ENCODE data around the gene DLGAP1. TPM values are rescaled to one million over a fixed set of nuclear protein-coding genes. Genes with fewer than 3 reads are reported as not detected.
A peak's percentile ranks its signal among the peaks of the same experiment; 100 is the strongest.

The DLGAP1 gene
- total and polyA plus RNA-seq, 2 experiments from 2014 or later, result 0.13 to 0.22 TPM

DNA sequence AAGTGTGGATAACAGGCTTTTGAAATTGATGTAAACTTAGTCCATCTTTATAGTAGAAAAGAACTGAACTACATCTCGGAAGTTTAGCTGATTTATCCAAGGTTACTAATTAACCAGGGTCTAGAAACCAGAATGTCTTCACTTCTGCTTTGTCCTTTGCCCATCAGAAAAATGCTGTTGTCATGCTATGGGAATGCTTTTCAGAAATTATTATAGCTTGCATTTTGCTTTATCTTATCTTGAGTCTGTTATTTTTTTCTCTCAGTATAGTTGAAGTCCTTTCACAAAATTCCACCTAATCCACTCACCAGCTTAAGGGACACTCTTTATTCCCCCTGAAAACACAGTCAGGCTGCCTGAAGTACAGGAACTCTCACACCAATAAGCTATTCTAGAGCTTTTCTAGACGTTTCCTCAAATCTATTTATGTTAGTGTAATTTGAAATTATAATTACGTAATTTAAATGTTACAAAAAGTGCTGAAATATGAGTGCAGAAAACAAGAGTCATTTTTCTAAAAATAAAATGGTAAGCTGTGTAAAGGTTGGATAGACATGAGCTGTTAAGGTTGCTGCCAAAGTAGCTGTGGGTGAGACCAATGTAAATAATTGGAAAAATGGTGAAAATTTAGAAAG is 548.9 kb downstream of the DLGAP1 start:
- in situ Hi-C loops (cut with MboI), result no loop called here
- no peak for DNase-seq
- Histone ChIP-seq H3K9me2 (ENCODE audit: insufficient read depth) (no peaks in the 10 kb centered on the region), H3K79me2 (ENCODE audit: insufficient read depth) (no peaks in the 10 kb centered on the region), H3F3A (ENCODE audit: insufficient read depth) (peaks cover 18% of the 10 kb centered on the region), H3K27me3 (replicated peaks; ENCODE audit: insufficient read depth) (no peaks in the 10 kb centered on the region), H3K27ac (no peak overlapping the region), H3K9ac (no peak overlapping the region), H3K4me1 (ENCODE audit: insufficient read depth) (peaks cover 25% of the 10 kb centered on the region), H3K4me2 (ENCODE audit: unreplicated experiment) (no peak overlapping the region), H3K4me3 (no peak overlapping the region), H2AFZ (peak overlapping the region; percentile 22; the same call in 1 of the 2 replicates), H3K36me3 (ENCODE audit: low read depth) (no peaks in the 10 kb centered on the region), H3K9me3 (ENCODE audit: low read depth) (no peaks in the 10 kb centered on the region), H4K20me1 (ENCODE audit: insufficient read depth) (no peaks in the 10 kb centered on the region)
- TF ChIP-seq EZH2phosphoT487 (IDR thresholded peaks at IDR 0.05; ENCODE audit: insufficient read depth, low read depth), result no peak
- TF ChIP-seq EZH2 (IDR thresholded peaks at IDR 0.05; ENCODE audit: insufficient read depth, poor library complexity, severe bottlenecking), result no peak
- WGBS, 2 experiments (ENCODE audit: low coverage in 1 of 2, low lambda C conversion rate in 2 of 2, missing lambda C conversion rate in 2 of 2), result 66% methylated on average over 3 of the region's 3 CpGs

- Histone ChIP-seq H3F3A (ENCODE audit: insufficient read depth) (peaks cover 18% of the 10 kb centered on the region), H3K36me3 (ENCODE audit: low read depth) (no peaks in the 10 kb centered on the region), H2AFZ (peak overlapping the region; percentile 7), H3K4me2 (ENCODE audit: unreplicated experiment) (peak overlapping the region; percentile 40), H3K9me3 (ENCODE audit: low read depth) (no peaks in the 10 kb centered on the region), H4K20me1 (ENCODE audit: insufficient read depth) (no peaks in the 10 kb centered on the region), H3K4me1 (ENCODE audit: insufficient read depth) (peaks cover 20% of the 10 kb centered on the region), H3K9ac (no peak overlapping the region), H3K27me3 (replicated peaks; ENCODE audit: insufficient read depth) (no peaks in the 10 kb centered on the region), H3K27ac (peak overlapping the region; percentile 69), H3K79me2 (ENCODE audit: insufficient read depth) (no peaks in the 10 kb centered on the region), H3K4me3 (no peak overlapping the region), H3K9me2 (ENCODE audit: insufficient read depth) (no peaks in the 10 kb centered on the region)
- in situ Hi-C loops (cut with MboI), result no loop called here
- 6 to 8% methylated on average over 2 of the region's 2 CpGs for WGBS, 2 experiments (ENCODE audit: low coverage in 1 of 2, low lambda C conversion rate in 2 of 2, missing lambda C conversion rate in 2 of 2)
- TF ChIP-seq EZH2 (IDR thresholded peaks at IDR 0.05; ENCODE audit: insufficient read depth, poor library complexity, severe bottlenecking) (no peak), EZH2phosphoT487 (IDR thresholded peaks at IDR 0.05; ENCODE audit: insufficient read depth, low read depth) (no peak)
- DNase-seq, result peak; percentile 91
These were observed 551.8 kb downstream of the DLGAP1 start for GRCh38 chr18:3903337-3903736.

- H3K9me2 ChIP-seq (ENCODE audit: insufficient read depth), result no peaks in the 10 kb centered on the region
- H3K9ac ChIP-seq, result no peak overlapping the region
- peaks cover 20% of the 10 kb centered on the region for H3K4me1 ChIP-seq (ENCODE audit: insufficient read depth)
- in situ Hi-C loops (cut with MboI), result no loop called here
- H3F3A ChIP-seq (ENCODE audit: insufficient read depth), result peaks cover 18% of the 10 kb centered on the region
- H4K20me1 ChIP-seq (ENCODE audit: insufficient read depth), result no peaks in the 10 kb centered on the region
- peak; percentile 7 for DNase-seq
- no peaks in the 10 kb centered on the region for H3K36me3 ChIP-seq (ENCODE audit: low read depth)
- peak overlapping the region; percentile 28 for H2AFZ ChIP-seq
- H3K79me2 ChIP-seq (ENCODE audit: insufficient read depth), result no peaks in the 10 kb centered on the region
- peak overlapping the region; percentile 15 for H3K4me2 ChIP-seq (ENCODE audit: unreplicated experiment)
- WGBS, 2 experiments (ENCODE audit: low coverage in 1 of 2, low lambda C conversion rate in 2 of 2, missing lambda C conversion rate in 2 of 2), result 94 to 97% methylated on average over 2 of the region's 2 CpGs
- no peaks in the 10 kb centered on the region for H3K9me3 ChIP-seq (ENCODE audit: low read depth)
- no peaks in the 10 kb centered on the region for H3K27me3 ChIP-seq (replicated peaks; ENCODE audit: insufficient read depth)
- no peak overlapping the region for H3K4me3 ChIP-seq
- H3K27ac ChIP-seq, result peak overlapping the region; percentile 69; the same call in 1 of the 2 replicates
- TF ChIP-seq EZH2phosphoT487 (IDR thresholded peaks at IDR 0.05; ENCODE audit: insufficient read depth, low read depth) (no peak), EZH2 (IDR thresholded peaks at IDR 0.05; ENCODE audit: insufficient read depth, poor library complexity, severe bottlenecking) (no peak)
These were observed 552.4 kb downstream of the DLGAP1 start for GRCh38 chr18:3902676-3903075.

GRCh38 chr18:3901811-3902210 is 553.3 kb downstream of the DLGAP1 start:
- H3K4me1 ChIP-seq (ENCODE audit: insufficient read depth), result peaks cover 20% of the 10 kb centered on the region
- H3K9ac ChIP-seq, result no peak overlapping the region
- peaks cover 18% of the 10 kb centered on the region for H3F3A ChIP-seq (ENCODE audit: insufficient read depth)
- no peaks in the 10 kb centered on the region for H3K36me3 ChIP-seq (ENCODE audit: low read depth)
- no peak overlapping the region for H2AFZ ChIP-seq
- no peak overlapping the region for H3K4me3 ChIP-seq
- no peaks in the 10 kb centered on the region for H3K79me2 ChIP-seq (ENCODE audit: insufficient read depth)
- no peak overlapping the region for H3K4me2 ChIP-seq (ENCODE audit: unreplicated experiment)
- in situ Hi-C loops (cut with MboI), result no loop called here
- TF ChIP-seq EZH2 (IDR thresholded peaks at IDR 0.05; ENCODE audit: insufficient read depth, poor library complexity, severe bottlenecking), result no peak
- no peak for TF ChIP-seq EZH2phosphoT487 (IDR thresholded peaks at IDR 0.05; ENCODE audit: insufficient read depth, low read depth)
- no peak for DNase-seq
- 93 to 100% methylated on average over 2 of the region's 2 CpGs for WGBS, 2 experiments (ENCODE audit: low coverage in 1 of 2, low lambda C conversion rate in 2 of 2, missing lambda C conversion rate in 2 of 2)
- H3K9me2 ChIP-seq (ENCODE audit: insufficient read depth), result no peaks in the 10 kb centered on the region
- H3K27me3 ChIP-seq (replicated peaks; ENCODE audit: insufficient read depth), result no peaks in the 10 kb centered on the region
- no peaks in the 10 kb centered on the region for H4K20me1 ChIP-seq (ENCODE audit: insufficient read depth)
- no peaks in the 10 kb centered on the region for H3K9me3 ChIP-seq (ENCODE audit: low read depth)
- no peak overlapping the region for H3K27ac ChIP-seq
